HepG2 (cell line): ENCODE measurements around the gene SLC18A3. TPM values are rescaled to one million over a fixed set of nuclear protein-coding genes. Genes with fewer than 3 reads are reported as not detected.
A peak's percentile ranks its signal among the peaks of the same experiment; 100 is the strongest.

ENCODE experiments used
- ATAD3A ChIP-seq: sonication (generic); formaldehyde crosslinking; IDR thresholded peaks from 2 replicates; pipeline ENCODE4 v1.4.0; 2020; ENCODE audit warnings: missing genetic modification reagents
- CHD4 ChIP-seq: fragments of 200-600 bp; sonication (generic); IDR thresholded peaks from 2 replicates; pipeline ENCODE4 v1.7.0; 2017; ENCODE audit warnings: mild to moderate bottlenecking, low read length, borderline replicate concordance
- DNMT1 ChIP-seq: sonication (generic); formaldehyde crosslinking; IDR thresholded peaks from 2 replicates; pipeline ENCODE4 v1.5.1; 2020; ENCODE audit warnings: mild to moderate bottlenecking, missing genetic modification reagents
- DR1 ChIP-seq: sonication (generic); formaldehyde crosslinking; IDR thresholded peaks from 2 replicates; pipeline ENCODE4 v1.8.0; 2021; ENCODE audit warnings: mild to moderate bottlenecking, missing genetic modification reagents, inconsistent platforms
- HOXA5 ChIP-seq: sonication (generic); formaldehyde crosslinking; IDR thresholded peaks from 2 replicates; pipeline ENCODE4 v1.4.0; 2020; ENCODE audit warnings: missing genetic modification reagents
- JDP2 ChIP-seq: sonication (generic); formaldehyde crosslinking; IDR thresholded peaks from 2 replicates; pipeline ENCODE4 v1.8.1; 2022; ENCODE audit warnings: missing genetic modification reagents, borderline replicate concordance
- KAT8 ChIP-seq: IDR thresholded peaks from 2 replicates; pipeline ENCODE4 v1.6.1; 2016; ENCODE audit warnings: missing genetic modification reagents, missing compliant biosample characterization
- KLF15 ChIP-seq: sonication (generic); formaldehyde crosslinking; IDR thresholded peaks from 2 replicates; pipeline ENCODE4 v1.8.1; 2023; ENCODE audit warnings: borderline replicate concordance, mild to moderate bottlenecking, inconsistent platforms, missing genetic modification reagents, mixed read lengths
- NCOA5 ChIP-seq: sonication (generic); formaldehyde crosslinking; IDR thresholded peaks from 2 replicates; pipeline ENCODE4 v1.4.0; 2020; ENCODE audit warnings: missing genetic modification reagents
- RFXANK ChIP-seq: IDR thresholded peaks from 2 replicates; pipeline ENCODE4 v1.6.1; 2016
- SAFB2 ChIP-seq: sonication (generic); formaldehyde crosslinking; IDR thresholded peaks from 2 replicates; pipeline ENCODE4 v1.5.1; 2020; ENCODE audit warnings: missing genetic modification reagents, low read depth, mild to moderate bottlenecking, borderline replicate concordance
- SRY ChIP-seq: sonication (generic); formaldehyde crosslinking; IDR thresholded peaks from 2 replicates; pipeline ENCODE4 v1.8.0; 2022; ENCODE audit warnings: mild to moderate bottlenecking, missing genetic modification reagents
- TARDBP ChIP-seq: sonication (generic); formaldehyde crosslinking; IDR thresholded peaks from 2 replicates; pipeline ENCODE4 v1.8.0; 2022; ENCODE audit warnings: mild to moderate bottlenecking, missing genetic modification reagents
- ZNF225 ChIP-seq: sonication (generic); formaldehyde crosslinking; IDR thresholded peaks from 2 replicates; pipeline ENCODE4 v1.4.0; 2020; ENCODE audit warnings: mild to moderate bottlenecking, missing genetic modification reagents
- ZNF451 ChIP-seq: sonication (generic); formaldehyde crosslinking; IDR thresholded peaks from 2 replicates; pipeline ENCODE4 v1.5.0; 2020; ENCODE audit warnings: mild to moderate bottlenecking, missing genetic modification reagents
- ZNF543 ChIP-seq: sonication (generic); formaldehyde crosslinking; IDR thresholded peaks from 2 replicates; pipeline ENCODE4 v1.4.0; 2020; ENCODE audit warnings: mild to moderate bottlenecking, missing genetic modification reagents
- polyA plus RNA-seq, 8 experiments: library from polyadenylated mRNA; depleted of rRNA in 3 of 8; stranded (reverse) in 7 of 8; unstranded in 1 of 8; fragments of >200 nt; fragmentation: Illumina TruSeq in 4 of 8; extraction: Trizol in 4 of 8; gene quantifications; 2 replicates each; pipeline versions ENCODE4 v1.2.1 to v1.2.3, GENCODE V29; 2011 to 2016; ENCODE audit warnings: low read depth in 4 of 8, missing spikeins in 1 of 8, mixed read lengths in 1 of 8; ENCODE audit not compliant: insufficient read depth in 1 of 8
- total RNA-seq, 5 experiments: library from RNA; depleted of rRNA; stranded (reverse); fragments of >200 nt; fragmentation: Illumina TruSeq; extraction: Trizol; gene quantifications; 2 replicates each; pipeline ENCODE4 v1.2.3, GENCODE V29; 2016; ENCODE audit warnings: low read depth in 1 of 5
- TF ChIP-seq, protein P1 (sequence below): sonication (generic); formaldehyde crosslinking; IDR thresholded peaks from 2 replicates; pipeline ENCODE4 v1.4.0; 2020; ENCODE audit warnings: mild to moderate bottlenecking, missing genetic modification reagents
- TF ChIP-seq, protein P2 (sequence below): sonication (generic); formaldehyde crosslinking; IDR thresholded peaks from 2 replicates; pipeline ENCODE4 v1.5.0; 2020; ENCODE audit warnings: mild to moderate bottlenecking, missing genetic modification reagents
- TF ChIP-seq, protein P3 (sequence below): IDR thresholded peaks from 2 replicates; pipeline ENCODE4 v1.6.1; 2012; ENCODE audit warnings: inconsistent platforms
- TF ChIP-seq, protein P4 (sequence below), 2 experiments: sonication (generic) in 1 of 2; formaldehyde crosslinking in 1 of 2; IDR thresholded peaks; 2 replicates each; pipeline versions ENCODE4 v1.4.0 to v1.6.1; 2018 to 2020; ENCODE audit warnings: missing genetic modification reagents in 2 of 2, borderline replicate concordance in 1 of 2, low read depth in 1 of 2, mild to moderate bottlenecking in 1 of 2, missing biosample characterization in 1 of 2
- TF ChIP-seq, protein P5 (sequence below): sonication (generic); formaldehyde crosslinking; IDR thresholded peaks from 2 replicates; pipeline ENCODE4 v1.8.1; 2023; ENCODE audit warnings: missing genetic modification reagents, mild to moderate bottlenecking, borderline replicate concordance
- TF ChIP-seq, protein P6 (sequence below): sonication (generic); formaldehyde crosslinking; IDR thresholded peaks from 2 replicates; pipeline ENCODE4 v1.5.1; 2020; ENCODE audit warnings: missing genetic modification reagents, mild to moderate bottlenecking, borderline replicate concordance

SLC18A3 gene
- total and polyA plus RNA-seq, 2 of the 13 experiments (the other 11 are each of a cell fraction or from before 2014, with no cell fraction given), result not detected

DNA sequence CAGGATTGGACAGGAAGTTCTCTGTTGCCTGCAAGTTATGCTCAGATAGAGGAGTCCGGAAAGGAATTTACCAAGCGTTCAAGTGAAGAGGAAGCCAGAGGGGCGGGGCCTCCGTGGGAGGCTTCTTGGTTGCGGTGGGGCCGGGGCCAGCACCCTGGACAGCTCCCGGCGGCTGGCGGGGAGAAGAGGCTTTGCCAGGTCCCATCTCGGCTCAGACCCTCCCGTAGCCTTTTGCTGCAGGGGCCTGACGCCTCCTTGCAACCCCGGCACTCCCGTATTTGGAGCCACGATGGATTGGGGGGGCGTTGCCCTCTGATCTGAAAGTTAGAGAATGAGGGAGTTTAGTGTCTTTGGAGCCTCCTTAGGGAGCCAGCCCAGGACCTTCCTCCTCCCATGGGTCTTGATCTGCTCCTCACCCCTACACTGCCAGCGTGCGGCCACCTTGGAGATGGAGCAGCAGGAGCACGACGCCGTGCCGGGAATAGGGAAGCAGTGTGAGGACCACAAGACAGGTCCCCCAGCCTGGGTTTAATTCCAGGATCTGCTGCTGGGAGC lies 3.1 kb upstream of the SLC18A3 start (continued):
- TF ChIP-seq, protein P1, sequence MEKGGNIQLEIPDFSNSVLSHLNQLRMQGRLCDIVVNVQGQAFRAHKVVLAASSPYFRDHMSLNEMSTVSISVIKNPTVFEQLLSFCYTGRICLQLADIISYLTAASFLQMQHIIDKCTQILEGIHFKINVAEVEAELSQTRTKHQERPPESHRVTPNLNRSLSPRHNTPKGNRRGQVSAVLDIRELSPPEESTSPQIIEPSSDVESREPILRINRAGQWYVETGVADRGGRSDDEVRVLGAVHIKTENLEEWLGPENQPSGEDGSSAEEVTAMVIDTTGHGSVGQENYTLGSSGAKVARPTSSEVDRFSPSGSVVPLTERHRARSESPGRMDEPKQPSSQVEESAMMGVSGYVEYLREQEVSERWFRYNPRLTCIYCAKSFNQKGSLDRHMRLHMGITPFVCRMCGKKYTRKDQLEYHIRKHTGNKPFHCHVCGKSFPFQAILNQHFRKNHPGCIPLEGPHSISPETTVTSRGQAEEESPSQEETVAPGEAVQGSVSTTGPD (CRISPR knock-in tag), result no peak
- no peak for TF ChIP-seq SAFB2 (CRISPR knock-in tag)
- no peak for TF ChIP-seq ZNF543 (CRISPR knock-in tag)
- TF ChIP-seq, protein P2, sequence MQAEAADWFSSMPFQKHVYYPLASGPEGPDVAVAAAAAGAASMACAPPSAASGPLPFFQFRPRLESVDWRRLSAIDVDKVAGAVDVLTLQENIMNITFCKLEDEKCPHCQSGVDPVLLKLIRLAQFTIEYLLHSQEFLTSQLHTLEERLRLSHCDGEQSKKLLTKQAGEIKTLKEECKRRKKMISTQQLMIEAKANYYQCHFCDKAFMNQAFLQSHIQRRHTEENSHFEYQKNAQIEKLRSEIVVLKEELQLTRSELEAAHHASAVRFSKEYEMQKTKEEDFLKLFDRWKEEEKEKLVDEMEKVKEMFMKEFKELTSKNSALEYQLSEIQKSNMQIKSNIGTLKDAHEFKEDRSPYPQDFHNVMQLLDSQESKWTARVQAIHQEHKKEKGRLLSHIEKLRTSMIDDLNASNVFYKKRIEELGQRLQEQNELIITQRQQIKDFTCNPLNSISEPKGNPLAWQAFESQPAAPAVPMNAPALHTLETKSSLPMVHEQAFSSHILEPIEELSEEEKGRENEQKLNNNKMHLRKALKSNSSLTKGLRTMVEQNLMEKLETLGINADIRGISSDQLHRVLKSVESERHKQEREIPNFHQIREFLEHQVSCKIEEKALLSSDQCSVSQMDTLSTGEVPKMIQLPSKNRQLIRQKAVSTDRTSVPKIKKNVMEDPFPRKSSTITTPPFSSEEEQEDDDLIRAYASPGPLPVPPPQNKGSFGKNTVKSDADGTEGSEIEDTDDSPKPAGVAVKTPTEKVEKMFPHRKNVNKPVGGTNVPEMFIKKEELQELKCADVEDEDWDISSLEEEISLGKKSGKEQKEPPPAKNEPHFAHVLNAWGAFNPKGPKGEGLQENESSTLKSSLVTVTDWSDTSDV (CRISPR knock-in tag), result no peak
- TF ChIP-seq HOXA5 (CRISPR knock-in tag), result peak; percentile 98
- TF ChIP-seq ATAD3A (CRISPR knock-in tag), result peak; percentile 72; the same call in 1 of the 2 replicates
- no peak for TF ChIP-seq JDP2 (CRISPR knock-in tag)
- no peak for TF ChIP-seq ZNF225
- TF ChIP-seq, protein P3, sequence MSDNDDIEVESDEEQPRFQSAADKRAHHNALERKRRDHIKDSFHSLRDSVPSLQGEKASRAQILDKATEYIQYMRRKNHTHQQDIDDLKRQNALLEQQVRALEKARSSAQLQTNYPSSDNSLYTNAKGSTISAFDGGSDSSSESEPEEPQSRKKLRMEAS, result no peak
- no peak for TF ChIP-seq NCOA5 (CRISPR knock-in tag)
- TF ChIP-seq, protein P4, sequence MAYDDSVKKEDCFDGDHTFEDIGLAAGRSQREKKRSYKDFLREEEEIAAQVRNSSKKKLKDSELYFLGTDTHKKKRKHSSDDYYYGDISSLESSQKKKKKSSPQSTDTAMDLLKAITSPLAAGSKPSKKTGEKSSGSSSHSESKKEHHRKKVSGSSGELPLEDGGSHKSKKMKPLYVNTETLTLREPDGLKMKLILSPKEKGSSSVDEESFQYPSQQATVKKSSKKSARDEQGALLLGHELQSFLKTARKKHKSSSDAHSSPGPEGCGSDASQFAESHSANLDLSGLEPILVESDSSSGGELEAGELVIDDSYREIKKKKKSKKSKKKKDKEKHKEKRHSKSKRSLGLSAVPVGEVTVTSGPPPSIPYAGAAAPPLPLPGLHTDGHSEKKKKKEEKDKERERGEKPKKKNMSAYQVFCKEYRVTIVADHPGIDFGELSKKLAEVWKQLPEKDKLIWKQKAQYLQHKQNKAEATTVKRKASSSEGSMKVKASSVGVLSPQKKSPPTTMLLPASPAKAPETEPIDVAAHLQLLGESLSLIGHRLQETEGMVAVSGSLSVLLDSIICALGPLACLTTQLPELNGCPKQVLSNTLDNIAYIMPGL (CRISPR knock-in tag; IDR thresholded peaks at IDR 0.05; ENCODE audit: borderline replicate concordance in 1 of 2, low read depth in 1 of 2), result no peak
- TF ChIP-seq ZNF451 (CRISPR knock-in tag), result no peak
- peak; percentile 57; the same call in 1 of the 2 replicates for TF ChIP-seq KAT8
- TF ChIP-seq CHD4, result no peak
- TF ChIP-seq RFXANK, result no peak
- no peak for TF ChIP-seq TARDBP (CRISPR knock-in tag)
- TF ChIP-seq, protein P5, sequence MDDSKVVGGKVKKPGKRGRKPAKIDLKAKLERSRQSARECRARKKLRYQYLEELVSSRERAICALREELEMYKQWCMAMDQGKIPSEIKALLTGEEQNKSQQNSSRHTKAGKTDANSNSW (CRISPR knock-in tag), result no peak
- peak; percentile 71; the same call in 1 of the 2 replicates for TF ChIP-seq KLF15
- TF ChIP-seq DNMT1 (CRISPR knock-in tag), result no peak
- TF ChIP-seq SRY (CRISPR knock-in tag), result peak; percentile 87; the same call in 1 of the 2 replicates
- no peak for TF ChIP-seq DR1 (CRISPR knock-in tag)
- TF ChIP-seq, protein P6, sequence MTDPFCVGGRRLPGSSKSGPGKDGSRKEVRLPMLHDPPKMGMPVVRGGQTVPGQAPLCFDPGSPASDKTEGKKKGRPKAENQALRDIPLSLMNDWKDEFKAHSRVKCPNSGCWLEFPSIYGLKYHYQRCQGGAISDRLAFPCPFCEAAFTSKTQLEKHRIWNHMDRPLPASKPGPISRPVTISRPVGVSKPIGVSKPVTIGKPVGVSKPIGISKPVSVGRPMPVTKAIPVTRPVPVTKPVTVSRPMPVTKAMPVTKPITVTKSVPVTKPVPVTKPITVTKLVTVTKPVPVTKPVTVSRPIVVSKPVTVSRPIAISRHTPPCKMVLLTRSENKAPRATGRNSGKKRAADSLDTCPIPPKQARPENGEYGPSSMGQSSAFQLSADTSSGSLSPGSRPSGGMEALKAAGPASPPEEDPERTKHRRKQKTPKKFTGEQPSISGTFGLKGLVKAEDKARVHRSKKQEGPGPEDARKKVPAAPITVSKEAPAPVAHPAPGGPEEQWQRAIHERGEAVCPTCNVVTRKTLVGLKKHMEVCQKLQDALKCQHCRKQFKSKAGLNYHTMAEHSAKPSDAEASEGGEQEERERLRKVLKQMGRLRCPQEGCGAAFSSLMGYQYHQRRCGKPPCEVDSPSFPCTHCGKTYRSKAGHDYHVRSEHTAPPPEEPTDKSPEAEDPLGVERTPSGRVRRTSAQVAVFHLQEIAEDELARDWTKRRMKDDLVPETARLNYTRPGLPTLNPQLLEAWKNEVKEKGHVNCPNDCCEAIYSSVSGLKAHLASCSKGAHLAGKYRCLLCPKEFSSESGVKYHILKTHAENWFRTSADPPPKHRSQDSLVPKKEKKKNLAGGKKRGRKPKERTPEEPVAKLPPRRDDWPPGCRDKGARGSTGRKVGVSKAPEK, result no peak
